GM12865 (cell line): ENCODE data around the gene ROR1.
"Not testable (repeated sequence)": the region's sequence is repeated elsewhere in the genome, so short reads cannot be mapped to it uniquely, and the experiment has no call there.

Source experiments
- DNase-seq: peaks from one replicate; pipeline ENCODE4 v3.0.0; 2010; ENCODE audit warnings: low read depth
- H3K4me3 ChIP-seq: 2 replicates; pipeline ENCODE4 v1.5.1; 2011; ENCODE audit warnings: mild to moderate bottlenecking, low read depth, low read length, control low read depth
- CTCF ChIP-seq: IDR thresholded peaks from 2 replicates; pipeline ENCODE4 v1.5.1; 2011; ENCODE audit warnings: low read length, control low read depth, low read depth, inconsistent platforms; ENCODE audit not compliant: insufficient read depth; ENCODE audit errors: missing control alignments

The ROR1 gene

GRCh38 chr1:63822540-63822939 lies 48.7 kb downstream of the ROR1 start:
- DNase-seq, result no peak
- no peak overlapping the region for H3K4me3 ChIP-seq
- TF ChIP-seq CTCF, result no peak

- no peak for TF ChIP-seq CTCF
- DNase-seq, result no peak
- no peak overlapping the region for H3K4me3 ChIP-seq
Observed at GRCh38 chr1:63824451-63824850, 50.6 kb downstream of the ROR1 start.

GRCh38 chr1:63825111-63825510 lies 51.3 kb downstream of the ROR1 start:
- DNase-seq, result no peak
- no peak for TF ChIP-seq CTCF

GRCh38 chr1:63826246-63826861 lies 52.5 kb downstream of the ROR1 start:
- H3K4me3 ChIP-seq, DNase-seq: not testable (repeated sequence)

More at GRCh38 chr1:63825111-63825510, 51.3 kb downstream of the ROR1 start:
- no peak overlapping the region for H3K4me3 ChIP-seq

GRCh38 chr1:63827411-63828321 lies 53.8 kb downstream of the ROR1 start:
- H3K4me3 ChIP-seq, result no peak overlapping the region
- DNase-seq, result no peak
- TF ChIP-seq CTCF, result no peak

GRCh38 chr1:63828322-63829044 lies 54.7 kb downstream of the ROR1 start:
- H3K4me3 ChIP-seq, result no peak overlapping the region
- TF ChIP-seq CTCF, result no peak
- DNase-seq, result no peak
